Spleen (tissue), 11 donors: ENCODE data around the gene EOLA1. TPM values are rescaled to one million over a fixed set of nuclear protein-coding genes. Genes with fewer than 3 reads are reported as not detected.
A peak's percentile ranks its signal among the peaks of the same experiment; 100 is the strongest.

Experiments
- DNase-seq: peaks from one replicate; pipeline ENCODE4 v3.0.0-alpha.2; 2020
- H3K27ac ChIP-seq, 8 donors: fragments of 200-600 bp; sonication (generic) in 7 of 8; 1 replicate in 4 of 8; 2 replicates in 4 of 8; pipeline versions ENCODE4 v1.5.0 to v1.8.0; 2016 to 2021; ENCODE audit warnings: inconsistent platforms in 4 of 8, mild to moderate bottlenecking in 4 of 8, moderate library complexity in 1 of 8
- H3K27me3 ChIP-seq, 7 donors: fragments of 200-600 bp; sonication (generic) in 6 of 7; replicated peaks in 1 of 7; 1 replicate in 4 of 7; 2 replicates in 3 of 7; pipeline versions ENCODE4 v1.5.0 to v1.8.0; 2016 to 2021; ENCODE audit warnings: inconsistent platforms in 3 of 7, mild to moderate bottlenecking in 1 of 7
- H3K36me3 ChIP-seq, 6 donors: fragments of 200-600 bp; sonication (generic) in 5 of 6; 1 replicate in 4 of 6; 2 replicates in 2 of 6; pipeline versions ENCODE4 v1.5.0 to v1.8.0; 2016 to 2021; ENCODE audit warnings: inconsistent platforms in 2 of 6
- H3K4me1 ChIP-seq, 6 donors: fragments of 200-600 bp; sonication (generic) in 5 of 6; 1 replicate in 3 of 6; 2 replicates in 3 of 6; pipeline versions ENCODE4 v1.5.0 to v1.8.0; 2016 to 2021; ENCODE audit warnings: inconsistent platforms in 3 of 6
- H3K4me3 ChIP-seq, 8 donors: fragments of 200-600 bp; sonication (generic) in 7 of 8; 1 replicate in 4 of 8; 2 replicates in 4 of 8; pipeline versions ENCODE4 v1.5.0 to v1.8.0; 2016 to 2021; ENCODE audit warnings: inconsistent platforms in 4 of 8, mild to moderate bottlenecking in 4 of 8, moderate library complexity in 2 of 8
- H3K9me3 ChIP-seq, 8 donors: fragments of 200-600 bp; sonication (generic) in 7 of 8; 1 replicate in 4 of 8; 2 replicates in 4 of 8; pipeline versions ENCODE4 v1.5.0 to v1.8.0; 2016 to 2021; ENCODE audit warnings: inconsistent platforms in 4 of 8
- CTCF ChIP-seq, 11 experiments: fragments of 200-600 bp in 7 of 11; fragments of 450-650 bp in 4 of 11; sonication (generic) in 4 of 11; IDR thresholded peaks in 8 of 11; conservative IDR thresholded peaks in 3 of 11; 1 replicate in 7 of 11; 2 replicates in 4 of 11; pipeline versions ENCODE4 v1.4.0 to v1.8.0; 2016 to 2021; ENCODE audit warnings: antibody characterized with exemption in 11 of 11, inconsistent platforms in 4 of 11, mild to moderate bottlenecking in 1 of 11
- POLR2A ChIP-seq, 3 donors: fragments of 450-650 bp; IDR thresholded peaks; one replicate each; pipeline ENCODE4 v1.5.1; 2017; ENCODE audit warnings: antibody characterized with exemption in 3 of 3, mild to moderate bottlenecking in 1 of 3
- POLR2AphosphoS5 ChIP-seq, 3 donors: sonication (generic); formaldehyde crosslinking; IDR thresholded peaks; one replicate each; pipeline ENCODE4 v1.5.1; 2017; ENCODE audit warnings: antibody characterized with exemption in 3 of 3
- WGBS, 5 donors: extraction: QIAGEN DNeasy Blood & Tissue Kit in 3 of 5; methylation state at CpG; one replicate each; pipeline versions ENCODE4 v1.1.5 to v1.1.7; 2013 to 2018; 5-methylcytosine and 5-hydroxymethylcytosine counted together
- intact Hi-C: fragments of 100-400 bp; cut with DNase I; formaldehyde crosslinking; loops from one replicate; pipeline ENCODE4 v1.15.0; 2023; ENCODE audit warnings: low total_unique reads
- polyA plus RNA-seq, 3 donors: library from polyadenylated mRNA; stranded (reverse); fragments of 200-250 nt; gene quantifications; one replicate each; pipeline ENCODE4 v1.2.1, GENCODE V29; 2013
- total RNA-seq, 7 donors: library from RNA; depleted of rRNA in 3 of 7; stranded (reverse); fragments of >200 nt in 3 of 7; fragmentation: NEBNext Ultra II Directional in 4 of 7; extraction: Animal tissue kit (Norgen Biotek cat#: 25700) in 4 of 7; gene quantifications; one replicate each; pipeline versions ENCODE4 v1.1.0 to v1.2.1, GENCODE V29; 2016 to 2021
- donor health status: healthy with polysubstance abuse.
- donor health status: DM: no; HTN: no; CAD: no; lungs with moderate emphysema.
- donor health status: DM: no; HTN: no; CAD: no.
- donor health status: Bipolar disorder and iron deficiency.
- donor health status: healthy.
- donor health status: DM: no; HTN: no; CAD: no.
- donor health status: DM: yes; HTN: yes; CAD: no.

EOLA1 gene
- total and polyA plus RNA-seq, 10 donors = 17.6 to 37.8 (median 24.5) TPM

DNA sequence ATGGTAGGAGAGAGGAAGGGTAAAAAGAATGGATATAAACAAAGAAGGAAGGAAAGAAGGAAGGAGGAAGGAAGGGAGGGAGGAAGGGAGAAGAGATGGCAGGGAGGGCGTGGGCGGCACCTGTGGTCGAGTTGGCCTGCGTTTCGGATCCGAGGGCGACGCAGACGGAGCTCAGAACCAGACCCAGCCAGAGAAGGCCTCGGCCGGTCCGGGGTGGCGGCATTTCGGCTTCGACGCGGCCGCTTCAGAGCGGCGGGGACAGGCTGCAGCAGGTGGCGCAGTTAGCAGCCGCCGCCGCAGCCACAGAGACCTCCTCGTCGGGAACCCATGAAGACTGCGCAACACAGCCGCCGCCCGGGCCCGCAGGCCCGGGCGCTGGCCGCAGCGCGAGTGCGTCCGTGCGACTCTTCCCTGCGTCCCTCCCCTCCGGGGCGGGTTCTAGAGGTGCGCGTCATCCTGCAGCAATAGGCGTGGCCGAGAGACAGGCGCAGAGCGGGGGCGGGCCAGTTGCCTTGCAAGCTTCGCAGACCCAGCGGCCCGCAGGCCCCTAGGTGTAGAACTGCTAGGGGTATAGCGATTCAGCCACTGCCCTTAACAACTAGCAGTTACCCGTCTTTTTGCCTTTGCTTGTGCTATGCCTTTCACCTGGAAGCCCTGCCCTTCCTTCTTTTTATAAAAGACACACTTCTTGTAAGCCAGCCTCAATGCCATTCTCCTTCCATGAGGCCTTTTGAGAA, 35.7 kb upstream of the EOLA1 start, which contains the start of gene IDS:
TSS of gene IDS (minus strand) at position 392 of the 737 bp plus-strand sequence. CDS start at position 223, 169 bp downstream.
- peak within 1 kb of the TSS; percentile 36 to 78 (median 52) for H3K4me3 ChIP-seq
- WGBS, 5 donors = 0 to 42% (median 1%) methylated on average over 42 to 54 of the region's 54 CpGs
- peaks cover 0 to 6% (median 0%) of the 10 kb centered on the region in 7 donors for H3K27me3 ChIP-seq
- H3K27ac ChIP-seq = peak within 1 kb of the TSS; percentile 77 to 96 (median 94)
- intact Hi-C loops = no loop called here
- peaks cover 0 to 37% (median 4%) of the 10 kb centered on the region in 6 donors for H3K4me1 ChIP-seq
- DNase-seq = peak; percentile 98
- TF ChIP-seq POLR2A (IDR thresholded peaks at IDR 0.05) (peak in 2 of 3 donors; percentile 76 to 87), POLR2AphosphoS5 (IDR thresholded peaks at IDR 0.05) (peak; percentile 89 to 93 (median 91)), CTCF (IDR thresholded peaks at IDR 0.05 in 8 of 11, conservative IDR thresholded peaks at IDR 0.05 in 3 of 11) (peak in 1 of 11 experiments; percentile 11)
- H3K36me3 ChIP-seq = peaks cover 0 to 29% (median 23%) of the 10 kb centered on the region in 6 donors
- no peaks in the 10 kb centered on the region for H3K9me3 ChIP-seq

- H3K4me1 ChIP-seq = peaks cover 0 to 37% (median 4%) of the 10 kb centered on the region in 6 donors
- intact Hi-C loops = no loop called here
- H3K27me3 ChIP-seq = peaks cover 0 to 6% (median 0%) of the 10 kb centered on the region in 7 donors
- peaks cover 0 to 23% (median 18%) of the 10 kb centered on the region in 6 donors for H3K36me3 ChIP-seq
- peak overlapping the region in 2 of 8 donors; percentile 62 to 78 for H3K4me3 ChIP-seq
- TF ChIP-seq POLR2AphosphoS5 (IDR thresholded peaks at IDR 0.05) = no peak
- no peak for TF ChIP-seq CTCF (IDR thresholded peaks at IDR 0.05 in 8 of 11, conservative IDR thresholded peaks at IDR 0.05 in 3 of 11)
- TF ChIP-seq POLR2A (IDR thresholded peaks at IDR 0.05) = no peak
- H3K27ac ChIP-seq = peak overlapping the region; percentile 77 to 96 (median 94)
- WGBS, 5 donors = 80 to 90% (median 87%) methylated on average over 9 of the region's 9 CpGs
- no peak for DNase-seq
- no peaks in the 10 kb centered on the region for H3K9me3 ChIP-seq
These were observed 35.1 kb upstream of the EOLA1 start for GRCh38 chrX:149505671-149506070.

DNA sequence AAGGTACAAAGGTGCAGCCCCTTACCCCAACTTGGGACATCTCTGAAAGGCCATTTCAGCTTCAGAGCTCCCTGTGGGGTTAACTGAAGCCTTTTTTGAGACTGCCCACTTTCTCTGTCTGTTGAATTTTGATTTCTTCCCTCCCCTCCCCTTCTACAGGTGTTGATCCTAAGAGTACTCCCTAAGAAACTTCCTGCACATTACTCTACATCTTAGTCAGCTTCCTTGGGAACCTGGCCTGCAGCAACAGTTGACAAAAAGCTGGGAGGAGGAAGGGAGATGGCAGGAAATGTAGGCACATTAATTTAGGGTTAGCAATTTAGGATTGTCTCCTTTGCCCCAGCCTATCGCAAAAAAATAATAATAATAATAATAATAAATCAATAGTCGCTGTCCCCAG, 34.5 kb upstream of the EOLA1 start:
- DNase-seq = no peak
- H3K27ac ChIP-seq = no peak overlapping the region
- H3K4me3 ChIP-seq = no peak overlapping the region
- H3K27me3 ChIP-seq = peaks cover 0 to 6% (median 0%) of the 10 kb centered on the region in 7 donors
- peaks cover 0 to 16% (median 12%) of the 10 kb centered on the region in 6 donors for H3K36me3 ChIP-seq
- TF ChIP-seq POLR2AphosphoS5 (IDR thresholded peaks at IDR 0.05) (no peak), POLR2A (IDR thresholded peaks at IDR 0.05) (no peak), CTCF (IDR thresholded peaks at IDR 0.05 in 8 of 11, conservative IDR thresholded peaks at IDR 0.05 in 3 of 11) (no peak)
- 85 to 98% (median 94%) methylated on average over 2 of the region's 2 CpGs for WGBS, 5 donors
- intact Hi-C loops = no loop called here
- H3K9me3 ChIP-seq = no peaks in the 10 kb centered on the region
- peaks cover 0 to 33% (median 4%) of the 10 kb centered on the region in 6 donors for H3K4me1 ChIP-seq

GRCh38 chrX:149508467-149508866, 32.3 kb upstream of the EOLA1 start:
- DNase-seq = no peak
- intact Hi-C loops = no loop called here
- TF ChIP-seq POLR2A (IDR thresholded peaks at IDR 0.05) = no peak
- no peak for TF ChIP-seq POLR2AphosphoS5 (IDR thresholded peaks at IDR 0.05)
- no peak for TF ChIP-seq CTCF (IDR thresholded peaks at IDR 0.05 in 8 of 11, conservative IDR thresholded peaks at IDR 0.05 in 3 of 11)
- no peaks in the 10 kb centered on the region for H3K36me3 ChIP-seq
- no peak overlapping the region for H3K27ac ChIP-seq
- WGBS, 5 donors = 83 to 95% (median 87%) methylated on average over 1 of the region's 1 CpG
- H3K4me1 ChIP-seq = peaks cover 0 to 25% (median 7%) of the 10 kb centered on the region in 6 donors
- no peaks in the 10 kb centered on the region for H3K9me3 ChIP-seq
- no peak overlapping the region for H3K4me3 ChIP-seq
- peaks cover 0 to 6% (median 0%) of the 10 kb centered on the region in 7 donors for H3K27me3 ChIP-seq
